Astrocyte of the spinal cord (primary cell): ENCODE results near the gene A3GALT2.

Source experiments
- DNase-seq: peaks from one replicate; pipeline ENCODE4 v3.0.0; 2011; ENCODE audit warnings: low read depth, low spot score
- H3K4me3 ChIP-seq: 2 replicates; pipeline ENCODE4 v1.5.1; 2011; ENCODE audit warnings: low read depth, mild to moderate bottlenecking, low read length, moderate library complexity
- CTCF ChIP-seq: IDR thresholded peaks from 2 replicates; pipeline ENCODE4 v1.5.1; 2012; ENCODE audit warnings: low read depth, mild to moderate bottlenecking, low read length, inconsistent platforms
- in situ Hi-C: cut with HindIII; loops from 2 replicates; pipeline ENCODE4 v1.10.0; 2017; ENCODE audit warnings: low sequenced_read_pairs

The A3GALT2 gene

GRCh38 chr1:33353531-33353930 lies 32.6 kb upstream of the A3GALT2 start:
- in situ Hi-C loops: no loop called here
- no peak for TF ChIP-seq CTCF

GRCh38 chr1:33351281-33351660 lies 30.4 kb upstream of the A3GALT2 start:
- in situ Hi-C loops: no loop called here
- no peak for TF ChIP-seq CTCF
- DNase-seq: no peak
- no peak overlapping the region for H3K4me3 ChIP-seq

More at GRCh38 chr1:33353531-33353930, 32.6 kb upstream of the A3GALT2 start:
- no peak overlapping the region for H3K4me3 ChIP-seq
- DNase-seq: no peak

- in situ Hi-C loops: no loop called here
- no peak for TF ChIP-seq CTCF
- peak overlapping the region; percentile 47 for H3K4me3 ChIP-seq
- no peak for DNase-seq
These were observed 29.8 kb upstream of the A3GALT2 start for GRCh38 chr1:33350611-33351280.

GRCh38 chr1:33349778-33350610 lies 29.1 kb upstream of the A3GALT2 start:
- no peak for TF ChIP-seq CTCF
- in situ Hi-C loops: no loop called here
- H3K4me3 ChIP-seq: peak overlapping the region; percentile 81
- DNase-seq: peak; percentile 77

GRCh38 chr1:33349081-33349759 lies 28.3 kb upstream of the A3GALT2 start:
- in situ Hi-C loops: no loop called here
- H3K4me3 ChIP-seq: peak overlapping the region; percentile 81
- no peak for TF ChIP-seq CTCF
- no peak for DNase-seq

GRCh38 chr1:33348676-33349080 lies 27.8 kb upstream of the A3GALT2 start:
- DNase-seq: no peak
- in situ Hi-C loops: no loop called here
- H3K4me3 ChIP-seq: peak overlapping the region; percentile 81
- no peak for TF ChIP-seq CTCF
